BJ (cell line): Measurements from ENCODE around the gene CCDC73. TPM values are rescaled to one million over a fixed set of nuclear protein-coding genes. Genes with fewer than 3 reads are reported as not detected.

ENCODE experiments used
- CTCF ChIA-PET: fragments of 350-600 bp; formaldehyde crosslinking; extraction: SDS; loops from one replicate; lab custom pipeline; 2021; ENCODE audit warnings: antibody characterized with exemption, inconsistent platforms; lab: Yijun Ruan, JAX
- POLR2A ChIA-PET: fragments of 300-600 bp; sonication (Branson Sonifier 250); formaldehyde crosslinking; extraction: SDS; loops from one replicate; lab custom pipeline; 2021; ENCODE audit warnings: antibody characterized with exemption; lab: Charles Lee
- DNase-seq: peaks from one replicate; pipeline ENCODE4 v3.0.0-alpha.2; 2011; ENCODE audit warnings: low read depth
- H3K27me3 ChIP-seq: 2 replicates; pipeline ENCODE4 v1.6.0; 2011; ENCODE audit warnings: low read length; ENCODE audit not compliant: control insufficient read depth, insufficient read depth
- H3K36me3 ChIP-seq: 2 replicates; pipeline ENCODE4 v1.5.1; 2011; ENCODE audit warnings: low read length; ENCODE audit not compliant: control insufficient read depth, insufficient read depth
- H3K4me3 ChIP-seq: 2 replicates; pipeline ENCODE4 v1.5.1; 2011; ENCODE audit warnings: low read depth, mild to moderate bottlenecking, control low read depth, low read length
- CTCF ChIP-seq: IDR thresholded peaks from 2 replicates; pipeline ENCODE4 v1.5.1; 2011; ENCODE audit warnings: low read depth, mild to moderate bottlenecking, control low read depth, inconsistent platforms, low read length, moderate library complexity; ENCODE audit not compliant: insufficient read depth
- polyA plus RNA-seq: library from polyadenylated mRNA; depleted of rRNA; stranded (reverse); fragments of >200 nt; gene quantifications from 2 replicates; pipeline ENCODE4 v1.2.3, GENCODE V29; 2011; rRNA removed

The CCDC73 gene
- polyA plus RNA-seq, 1 experiment: not detected

GRCh38 chr11:32555895-32556294, 238.6 kb downstream of the CCDC73 start:
- POLR2A ChIA-PET: no interaction called here
- TF ChIP-seq CTCF: no peak

GRCh38 chr11:32555091-32555490, 239.4 kb downstream of the CCDC73 start:
- Histone ChIP-seq H3K27me3 (no peaks in the 10 kb centered on the region), H3K36me3 (no peaks in the 10 kb centered on the region), H3K4me3 (no peak overlapping the region)
- CTCF ChIA-PET: no interaction called here
- POLR2A ChIA-PET: no interaction called here
- DNase-seq: no peak
- no peak for TF ChIP-seq CTCF

More at GRCh38 chr11:32555895-32556294, 238.6 kb downstream of the CCDC73 start:
- CTCF ChIA-PET: no interaction called here
- Histone ChIP-seq H3K4me3 (no peak overlapping the region), H3K27me3 (no peaks in the 10 kb centered on the region), H3K36me3 (no peaks in the 10 kb centered on the region)
- no peak for DNase-seq

Other genes with a start within 250 kb of the CCDC73 start
- 202 and 394 TPM in 2 replicates for gene EIF3M, start 210.8 kb downstream of the CCDC73 start, polyA plus RNA-seq
- gene PRRG4, start 35.3 kb upstream of the CCDC73 start, polyA plus RNA-seq: not detected in 2 replicates
- 3.9 and 8.2 TPM in 2 replicates for gene QSER1, start 98.1 kb upstream of the CCDC73 start, polyA plus RNA-seq
- 4.2 and 7.6 TPM in 2 replicates for gene DEPDC7, start 221.2 kb upstream of the CCDC73 start, polyA plus RNA-seq
- 20.2 and 23.4 TPM in 2 replicates for gene TCP11L1, start 244.9 kb upstream of the CCDC73 start, polyA plus RNA-seq